NCI-H524 treated with DMSO at 0.1 percent for 48 hours (cell line): Measurements from ENCODE around the gene TEX101.
"Not testable (repeated sequence)": the region's sequence is repeated elsewhere in the genome, so short reads cannot be mapped to it uniquely, and the experiment has no call there.

ENCODE experiments used
- DNase-seq: peaks from one replicate; lab custom pipeline; 2025; lab: John Stamatoyannopoulos, UW

TEX101 gene

DNA sequence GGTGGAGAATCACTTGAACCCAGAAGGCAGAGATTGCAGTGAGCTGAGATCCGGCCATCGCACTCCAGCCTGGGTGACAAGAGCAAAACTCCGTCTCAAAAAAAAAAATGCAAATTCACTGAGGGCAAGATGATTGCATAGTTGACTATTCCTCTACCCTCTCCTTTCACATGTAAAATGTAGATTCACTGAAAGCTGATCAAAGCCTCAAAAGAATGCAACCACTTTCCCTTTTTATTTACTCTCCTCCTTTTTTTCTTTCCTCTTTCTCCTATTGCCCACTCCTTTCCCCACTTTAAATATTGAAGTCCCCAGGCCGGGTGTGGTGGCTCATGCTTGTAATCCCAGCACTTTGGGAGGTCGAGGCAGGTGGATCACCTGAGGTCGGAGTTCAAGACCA is 6.3 kb downstream of the TEX101 start:
- no peak for DNase-seq

GRCh38 chr19:43422000-43422688 is 7.5 kb downstream of the TEX101 start:
- no peak for DNase-seq

- no peak for DNase-seq
Observed at GRCh38 chr19:43422689-43423066, 8.0 kb downstream of the TEX101 start.

GRCh38 chr19:43423779-43424178 is 9.1 kb downstream of the TEX101 start:
- DNase-seq, result no peak

GRCh38 chr19:43425567-43426392 is 11.1 kb downstream of the TEX101 start:
- DNase-seq, result no peak

- no peak for DNase-seq
Observed at GRCh38 chr19:43429395-43429794, 14.7 kb downstream of the TEX101 start.

DNA sequence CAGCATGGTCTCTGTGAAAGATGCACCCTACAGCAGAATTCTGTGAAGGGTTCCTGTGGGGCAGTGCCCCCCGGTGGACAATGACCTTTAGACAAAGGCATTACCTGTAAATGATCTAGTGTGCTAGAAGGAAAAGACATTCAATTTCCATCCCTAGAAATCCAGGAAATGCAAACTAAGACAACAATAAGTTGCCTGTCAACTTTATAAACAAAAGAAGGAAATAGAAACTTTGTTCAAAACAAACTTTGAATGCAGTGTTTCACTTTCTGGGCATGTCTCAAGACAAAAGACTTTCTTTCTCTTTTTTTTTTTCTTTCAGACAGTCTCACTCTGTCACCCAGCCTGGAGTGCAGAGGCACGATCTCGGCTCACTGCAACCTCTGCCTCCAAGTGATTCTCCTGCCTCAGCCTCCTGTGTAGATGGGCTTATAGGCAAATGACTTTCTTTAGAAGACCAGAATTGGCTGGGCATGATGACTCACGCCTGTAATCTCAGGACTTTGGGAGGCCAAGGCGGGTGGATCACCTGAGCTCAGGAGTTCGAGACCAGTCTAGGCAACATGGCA is 15.5 kb downstream of the TEX101 start:
- DNase-seq, result no peak

- DNase-seq, result no peak
Observed at GRCh38 chr19:43430976-43431375, 16.3 kb downstream of the TEX101 start.

DNA sequence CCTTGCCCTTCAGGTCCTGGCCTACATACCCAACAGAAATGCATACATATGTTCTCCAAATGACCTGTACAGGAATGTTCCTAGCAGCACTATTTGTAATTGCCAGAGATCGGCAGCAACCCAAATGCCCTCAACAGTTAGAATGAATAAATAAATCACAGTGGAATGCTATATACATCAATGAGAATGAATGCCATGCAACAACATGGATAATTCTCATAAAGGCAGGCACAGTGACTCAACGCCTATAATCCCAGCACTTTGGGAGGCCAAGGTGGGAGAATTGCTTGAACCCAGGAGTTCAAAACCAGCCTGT is 18.6 kb downstream of the TEX101 start:
- DNase-seq, result no peak

- DNase-seq, result no peak
Observed at GRCh38 chr19:43433689-43434088, 19.0 kb downstream of the TEX101 start.

DNA sequence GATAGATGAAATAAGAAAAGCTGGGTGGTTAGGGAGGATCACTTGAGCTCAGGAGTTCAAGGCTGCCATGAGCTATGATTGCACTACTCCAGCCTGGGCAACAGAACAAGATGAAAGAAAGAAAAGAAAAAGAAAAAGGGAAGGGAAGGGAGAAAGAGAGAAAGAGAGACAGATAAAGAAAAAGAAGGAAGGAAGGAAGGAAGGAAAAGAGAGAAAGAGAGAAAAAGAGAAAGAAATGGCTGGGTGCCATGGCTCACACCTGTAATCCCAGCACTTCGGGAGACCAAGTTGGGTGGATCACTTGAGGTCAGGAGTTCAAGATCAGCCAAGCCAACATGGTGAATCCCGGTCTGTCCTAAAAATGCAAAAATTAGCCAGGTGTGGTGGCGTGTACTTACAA is 21.1 kb downstream of the TEX101 start:
- DNase-seq, result no peak

GRCh38 chr19:43437284-43437683 is 22.6 kb downstream of the TEX101 start:
- DNase-seq, result not testable (repeated sequence)

DNA sequence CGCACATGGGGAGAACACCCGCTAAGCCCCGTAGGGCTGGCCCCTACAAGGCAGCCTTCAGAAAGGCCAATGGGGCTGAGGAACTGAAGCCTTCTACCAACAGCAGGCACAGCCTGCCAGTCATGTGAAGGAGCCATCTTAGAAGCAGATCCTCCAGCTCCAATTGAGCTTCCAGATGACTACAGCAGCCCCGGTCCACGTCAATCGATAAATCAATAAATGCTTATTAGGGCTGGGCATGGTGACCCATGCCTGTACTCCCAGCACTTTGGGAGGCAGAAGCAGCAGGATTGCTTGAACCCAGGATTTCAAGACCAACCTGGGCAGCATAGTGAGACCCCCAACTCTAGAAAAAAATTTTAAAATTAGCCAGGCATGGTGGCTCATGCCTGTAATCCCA is 23.0 kb downstream of the TEX101 start:
- DNase-seq, result no peak

DNA sequence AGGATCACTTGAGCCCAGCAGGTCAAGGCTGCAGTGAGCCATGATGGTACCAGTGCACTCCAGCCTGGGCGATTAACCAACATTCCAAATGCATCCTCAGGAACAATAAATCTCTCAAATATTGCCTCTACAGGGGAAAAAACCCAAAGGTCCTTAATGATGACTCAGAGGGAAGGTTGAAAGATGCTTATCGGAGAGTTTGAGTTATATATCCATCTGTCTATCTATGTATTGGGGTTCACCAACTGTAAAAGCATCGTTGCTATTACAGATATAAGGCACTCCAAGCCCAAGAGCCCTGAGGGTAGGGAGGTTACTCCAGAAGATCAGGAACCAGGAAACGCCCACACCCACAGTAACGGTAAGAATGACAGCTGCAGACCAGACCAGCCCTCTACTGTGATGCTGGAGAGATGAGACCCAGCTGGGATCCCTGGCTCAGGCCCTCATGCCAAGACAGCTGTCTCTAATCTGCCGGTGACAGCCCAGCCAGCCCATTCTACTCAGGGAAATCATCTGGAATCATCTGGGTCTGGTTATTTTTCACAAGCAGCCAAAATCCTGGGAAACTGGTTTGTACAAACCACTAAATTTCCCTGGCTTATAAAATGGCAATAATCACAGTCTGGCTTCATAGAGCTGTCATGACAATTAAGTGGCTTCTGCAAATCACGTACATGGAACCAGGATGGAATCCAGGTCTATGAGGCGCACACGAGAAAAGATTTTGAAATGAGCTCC is 23.8 kb downstream of the TEX101 start:
- no peak for DNase-seq

DNA sequence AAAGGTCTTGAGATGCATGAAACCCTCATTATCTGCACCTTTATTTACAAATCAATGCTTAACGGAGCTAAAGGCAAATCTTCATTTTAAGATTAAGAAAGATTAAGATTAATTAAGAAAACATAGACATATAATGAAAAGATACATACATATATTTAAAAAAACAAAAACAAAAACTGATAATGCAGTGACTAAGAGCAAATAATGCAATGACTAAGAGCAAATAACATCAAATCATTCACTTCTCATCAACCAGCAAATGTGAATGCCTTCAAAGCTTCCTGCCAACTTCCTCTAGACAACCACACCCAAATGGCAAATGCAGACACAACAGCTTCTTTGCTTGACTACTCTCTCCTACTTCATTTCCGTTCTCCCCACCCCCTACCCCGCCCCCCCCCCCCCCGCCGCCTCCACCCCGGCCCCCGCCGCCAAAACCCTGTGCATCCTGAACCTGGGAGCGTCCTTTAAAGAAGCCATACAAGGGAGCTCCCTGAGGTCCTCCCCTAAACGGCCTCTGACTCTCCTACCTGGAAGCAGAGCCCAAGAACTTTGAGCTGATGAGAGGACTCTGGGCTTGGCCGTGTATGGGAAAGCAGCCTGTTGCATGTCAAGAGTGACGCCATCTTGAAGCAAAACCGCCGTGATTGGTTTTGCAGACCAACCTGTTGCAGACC is 24.5 kb downstream of the TEX101 start:
- no peak for DNase-seq

DNA sequence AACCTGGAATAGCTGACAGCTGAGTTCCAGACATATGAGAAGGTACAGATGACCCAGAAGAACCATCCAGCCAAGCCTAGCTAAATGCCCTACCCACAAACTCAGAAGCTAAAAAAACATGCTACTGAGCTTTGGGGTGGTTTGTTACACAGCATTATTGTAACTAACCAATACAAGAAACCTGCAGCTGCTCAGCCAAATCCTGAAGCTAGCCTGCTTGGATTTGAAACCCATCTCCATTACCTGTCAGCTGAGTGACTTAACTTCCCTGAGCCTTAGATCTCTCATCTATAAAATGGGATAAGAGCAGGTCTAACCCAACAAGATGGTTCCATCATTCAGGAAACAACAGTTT is 25.0 kb downstream of the TEX101 start:
- no peak for DNase-seq

GRCh38 chr19:43441716-43442115 is 27.0 kb downstream of the TEX101 start:
- no peak for DNase-seq

DNA sequence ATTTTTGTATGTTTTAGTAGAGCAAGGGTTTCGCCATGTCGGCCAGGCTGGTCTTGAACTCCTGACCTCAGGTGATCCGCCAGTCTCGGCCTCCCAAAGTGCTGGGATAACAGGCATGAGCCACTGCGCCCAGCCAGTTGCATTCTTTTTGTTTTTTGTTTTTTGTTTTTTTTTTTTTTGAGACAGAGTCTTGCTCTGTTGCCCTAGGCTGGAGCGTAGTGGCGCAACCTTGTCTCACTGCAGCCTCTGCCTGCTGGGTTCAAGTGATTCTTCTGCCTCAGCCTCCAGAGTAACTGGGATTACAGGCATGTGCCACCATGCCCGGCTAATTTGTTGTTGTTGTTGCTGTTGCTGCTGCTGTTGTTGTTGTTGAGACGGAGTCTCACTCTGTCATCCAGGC is 29.4 kb downstream of the TEX101 start:
- not testable (repeated sequence) for DNase-seq

DNA sequence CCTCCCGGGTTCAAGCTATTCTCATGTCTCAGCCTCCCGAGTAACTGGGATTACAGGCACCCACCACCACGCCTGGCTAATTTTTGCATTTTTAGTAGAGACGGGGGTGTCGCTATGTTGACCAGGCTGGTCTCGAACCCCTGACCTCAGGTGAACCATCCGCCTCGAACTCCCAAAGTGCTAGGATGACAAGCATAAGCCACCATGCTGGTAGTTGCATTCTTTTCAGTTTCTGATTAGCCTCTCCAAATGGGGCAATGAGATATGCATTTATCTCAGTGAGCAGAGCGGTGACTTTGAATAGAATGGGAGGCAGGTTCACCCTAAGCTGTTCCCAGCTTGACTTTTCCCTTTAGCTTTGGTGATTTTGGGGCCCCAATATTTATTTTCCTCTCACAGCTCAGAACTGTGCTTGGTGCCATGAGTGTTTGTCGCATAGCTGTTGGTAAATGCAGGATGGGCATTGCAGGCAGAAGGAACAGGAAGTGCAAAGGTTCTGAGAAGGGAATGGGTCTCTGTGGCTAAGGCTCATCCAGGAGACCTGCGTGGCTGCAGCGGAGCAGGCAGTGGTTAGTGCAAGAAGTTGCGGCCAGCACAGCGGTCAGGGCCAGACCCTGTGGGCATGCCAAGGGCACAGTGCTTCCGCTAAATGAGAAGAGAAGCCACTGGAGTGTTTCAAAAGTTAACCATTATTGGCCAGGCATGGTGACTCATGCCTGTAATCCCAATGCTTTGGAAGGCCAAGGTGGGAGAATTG is 30.0 kb downstream of the TEX101 start:
- DNase-seq, result no peak

DNA sequence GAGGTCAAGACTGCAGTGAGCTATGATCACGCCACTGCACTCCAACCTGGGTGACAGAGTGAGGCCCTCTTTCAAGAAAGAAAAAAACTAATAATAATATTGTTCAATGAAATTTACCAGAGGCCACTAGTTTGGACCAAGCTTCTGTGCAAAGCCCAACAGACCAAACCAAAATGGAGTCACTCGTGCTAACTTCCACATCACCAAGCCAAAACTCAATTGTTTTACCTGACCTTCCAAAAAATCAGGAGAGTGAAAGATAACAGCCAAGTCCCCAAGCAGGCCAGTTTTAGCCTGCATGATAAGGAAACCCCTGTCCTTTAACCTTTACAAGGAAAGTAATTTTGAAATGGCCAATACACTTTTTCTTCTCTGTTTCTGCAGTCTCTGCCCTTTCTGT is 30.7 kb downstream of the TEX101 start:
- DNase-seq, result no peak

DNA sequence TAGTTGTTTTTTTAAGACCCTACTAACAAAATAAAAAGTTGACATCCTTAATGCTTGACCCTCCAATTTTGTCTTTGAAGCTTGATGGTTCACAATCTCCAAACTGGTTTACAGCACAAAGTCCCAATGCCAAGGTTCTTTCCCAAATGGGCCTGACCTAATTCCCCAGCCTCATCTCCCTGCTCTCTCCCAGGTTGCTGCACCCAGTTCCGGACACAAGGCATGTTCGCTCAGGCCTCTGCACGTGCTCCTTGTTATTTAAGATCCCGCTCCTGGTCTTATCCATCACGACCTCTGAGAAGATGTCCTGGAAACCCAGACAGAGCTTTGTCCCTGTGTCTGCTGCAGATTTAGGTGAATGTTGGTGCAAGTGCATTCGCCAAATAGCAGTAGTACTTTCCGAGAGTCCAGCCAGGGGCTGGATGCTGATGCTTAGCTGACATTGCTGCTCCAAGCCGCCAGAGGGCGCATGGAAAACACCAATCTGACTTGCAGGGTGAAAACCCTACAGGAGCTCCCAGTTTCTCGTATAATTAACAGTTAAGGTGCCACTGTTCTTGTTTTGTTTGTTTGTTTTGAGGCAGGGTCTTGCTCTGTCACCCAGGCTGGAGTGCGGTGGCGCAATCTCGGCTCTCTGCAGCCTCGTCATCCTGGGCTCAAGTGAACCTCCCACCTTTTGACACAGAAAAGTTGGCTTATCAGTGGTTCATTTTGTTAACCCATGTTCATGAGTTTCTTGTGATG is 32.2 kb downstream of the TEX101 start:
- DNase-seq, result no peak
